Glutamatergic neuron (in vitro differentiated cells): Measurements from ENCODE around the gene GDI1. TPM values are rescaled to one million over a fixed set of nuclear protein-coding genes. Genes with fewer than 3 reads are reported as not detected.

Experiments used
- DNase-seq: peaks from one replicate; pipeline ENCODE4 v3.0.0; 2022
- H3K27ac Mint-ChIP-seq: one replicate; pipeline ENCODE4 v1.8.0; 2020; ENCODE audit warnings: mild to moderate bottlenecking, mixed read lengths, inconsistent platforms; ENCODE audit not compliant: unreplicated experiment
- H3K27me3 Mint-ChIP-seq: one replicate; pipeline ENCODE4 v1.8.0; 2020; ENCODE audit warnings: mild to moderate bottlenecking, moderate library complexity, mixed read lengths, inconsistent platforms; ENCODE audit not compliant: unreplicated experiment
- H3K36me3 Mint-ChIP-seq: one replicate; pipeline ENCODE4 v1.8.0; 2020; ENCODE audit warnings: mild to moderate bottlenecking, mixed read lengths, inconsistent platforms; ENCODE audit not compliant: unreplicated experiment
- H3K4me1 Mint-ChIP-seq: one replicate; pipeline ENCODE4 v1.8.0; 2020; ENCODE audit warnings: mild to moderate bottlenecking, low read depth, mixed read lengths, inconsistent platforms; ENCODE audit not compliant: unreplicated experiment
- H3K4me3 Mint-ChIP-seq: one replicate; pipeline ENCODE4 v1.8.0; 2020; ENCODE audit warnings: mild to moderate bottlenecking, mixed read lengths, inconsistent platforms; ENCODE audit not compliant: unreplicated experiment
- H3K9me3 Mint-ChIP-seq: one replicate; pipeline ENCODE4 v1.8.0; 2020; ENCODE audit warnings: mild to moderate bottlenecking, moderate library complexity, mixed read lengths, inconsistent platforms; ENCODE audit not compliant: unreplicated experiment
- total RNA-seq: library from RNA; stranded (reverse); fragmentation: NEBNext Ultra II Directional; extraction: Animal tissue kit (Norgen Biotek cat#: 25700); gene quantifications from one replicate; pipeline ENCODE4 v1.2.1, GENCODE V29; 2021; ENCODE audit not compliant: unreplicated experiment
- TF ChIP-seq, protein P1 (sequence below): fragments of 200-600 bp; sonication (generic); IDR thresholded peaks from one replicate; pipeline ENCODE4 v1.5.0; 2021; ENCODE audit not compliant: partially characterized antibody, unreplicated experiment

The GDI1 gene
- total RNA-seq, 1 donor from 2014 or later, result 730 TPM

DNA sequence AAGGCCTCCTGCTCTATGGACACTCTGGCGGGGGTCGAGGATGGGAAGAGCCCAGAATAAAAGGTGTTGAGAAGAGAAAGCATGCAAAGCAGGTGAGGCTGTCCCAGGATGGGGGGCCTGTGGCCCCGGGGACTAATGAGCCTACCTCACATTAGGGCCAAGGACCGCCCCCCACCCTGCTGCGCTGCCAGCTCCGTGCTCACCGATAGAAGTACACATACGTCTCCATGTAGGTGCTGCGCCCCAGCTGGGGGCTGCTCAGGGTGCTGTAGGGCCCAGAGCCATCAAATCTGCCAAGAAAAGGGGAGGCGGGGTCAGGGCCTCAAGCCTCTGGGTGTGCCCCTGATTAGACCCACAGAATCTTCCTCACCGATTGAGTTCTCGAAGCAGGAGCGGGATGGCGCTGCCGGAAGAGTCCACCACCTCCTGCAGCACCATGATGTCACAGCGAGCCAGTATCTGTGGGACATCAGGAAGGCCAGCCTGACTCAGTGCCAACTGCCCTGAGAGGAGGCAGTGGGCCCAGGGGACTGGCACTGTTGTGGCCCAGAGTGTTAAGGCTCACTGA lies 32.2 kb upstream of the GDI1 start:
- H3K4me3 Mint-ChIP-seq, result no peak overlapping the region
- peaks cover 3% of the 10 kb centered on the region for H3K27me3 Mint-ChIP-seq
- peaks cover 1% of the 10 kb centered on the region for H3K9me3 Mint-ChIP-seq
- TF ChIP-seq, protein P1, sequence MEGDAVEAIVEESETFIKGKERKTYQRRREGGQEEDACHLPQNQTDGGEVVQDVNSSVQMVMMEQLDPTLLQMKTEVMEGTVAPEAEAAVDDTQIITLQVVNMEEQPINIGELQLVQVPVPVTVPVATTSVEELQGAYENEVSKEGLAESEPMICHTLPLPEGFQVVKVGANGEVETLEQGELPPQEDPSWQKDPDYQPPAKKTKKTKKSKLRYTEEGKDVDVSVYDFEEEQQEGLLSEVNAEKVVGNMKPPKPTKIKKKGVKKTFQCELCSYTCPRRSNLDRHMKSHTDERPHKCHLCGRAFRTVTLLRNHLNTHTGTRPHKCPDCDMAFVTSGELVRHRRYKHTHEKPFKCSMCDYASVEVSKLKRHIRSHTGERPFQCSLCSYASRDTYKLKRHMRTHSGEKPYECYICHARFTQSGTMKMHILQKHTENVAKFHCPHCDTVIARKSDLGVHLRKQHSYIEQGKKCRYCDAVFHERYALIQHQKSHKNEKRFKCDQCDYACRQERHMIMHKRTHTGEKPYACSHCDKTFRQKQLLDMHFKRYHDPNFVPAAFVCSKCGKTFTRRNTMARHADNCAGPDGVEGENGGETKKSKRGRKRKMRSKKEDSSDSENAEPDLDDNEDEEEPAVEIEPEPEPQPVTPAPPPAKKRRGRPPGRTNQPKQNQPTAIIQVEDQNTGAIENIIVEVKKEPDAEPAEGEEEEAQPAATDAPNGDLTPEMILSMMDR, result no peak
- H3K4me1 Mint-ChIP-seq, result no peaks in the 10 kb centered on the region
- DNase-seq, result no peak
- H3K27ac Mint-ChIP-seq, result no peak overlapping the region
- H3K36me3 Mint-ChIP-seq, result no peaks in the 10 kb centered on the region

DNA sequence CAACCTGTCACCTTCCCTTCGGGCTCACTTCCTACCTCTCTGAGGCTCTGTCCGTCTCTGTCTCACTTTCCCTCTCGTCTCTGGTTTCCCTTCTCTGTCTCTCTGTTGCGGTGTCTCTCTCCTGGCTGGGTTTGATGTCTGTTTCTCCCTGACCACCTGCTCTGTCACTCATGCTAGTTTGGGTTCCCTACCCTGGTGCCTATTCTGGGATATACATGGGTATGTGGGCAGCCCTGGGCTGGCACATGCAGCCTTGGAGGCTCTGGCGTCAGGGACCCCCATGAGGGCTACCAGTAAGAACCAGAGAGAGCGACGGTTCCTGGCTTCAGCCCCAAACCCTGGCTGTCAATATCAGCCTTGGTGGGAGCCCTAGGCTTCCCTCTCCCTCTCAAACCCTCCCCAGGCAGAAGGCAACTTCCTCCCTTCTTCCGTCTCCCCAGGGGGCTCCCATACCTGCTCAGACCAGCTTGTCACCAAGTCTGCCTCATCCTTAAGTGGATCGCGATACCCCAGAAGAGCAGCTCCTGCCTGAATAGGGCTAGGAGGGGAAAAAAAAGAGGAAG lies 28.2 kb upstream of the GDI1 start:
- H3K9me3 Mint-ChIP-seq, result peaks cover 1% of the 10 kb centered on the region

DNA sequence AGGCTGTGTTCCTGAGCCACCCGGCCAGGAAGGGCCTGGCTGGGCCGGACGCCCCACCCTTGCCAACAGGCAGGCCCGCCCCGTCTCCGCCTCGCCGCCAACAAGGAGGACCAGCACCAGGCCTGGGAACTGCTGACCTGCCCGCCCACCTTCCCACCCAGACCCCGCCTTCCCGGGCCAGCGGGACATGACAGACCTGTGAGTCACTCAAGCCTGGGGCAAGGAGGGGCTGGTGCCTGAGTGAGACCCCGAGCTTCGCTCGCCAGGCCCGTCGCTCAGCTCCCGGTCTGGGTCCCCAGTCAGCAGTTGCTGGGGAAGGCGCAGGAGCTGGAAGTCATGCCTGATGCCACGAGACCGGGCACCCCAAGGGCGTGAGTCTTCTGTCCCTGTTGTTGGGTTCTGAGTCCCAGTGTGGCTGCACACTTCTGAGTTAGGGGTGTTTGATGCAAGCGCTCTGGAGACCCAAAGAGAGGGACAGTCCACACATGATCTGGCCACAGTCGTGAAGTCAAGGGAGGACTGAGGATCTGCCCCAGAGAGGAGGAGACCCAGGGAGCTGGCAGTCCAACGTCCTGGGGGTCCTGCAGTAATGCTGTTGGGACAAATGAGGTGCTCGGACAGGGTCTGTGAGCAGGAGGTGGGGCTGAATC lies 27.6 kb upstream of the GDI1 start, which contains the start of gene DNASE1L1:
Gene DNASE1L1 (minus strand): TSS at position 33 of the 650 bp plus-strand sequence. CDS start 3,686 bp downstream, outside the sequence.
- H3K27ac Mint-ChIP-seq, result peak within 1 kb of the TSS; percentile 79
- H3K4me3 Mint-ChIP-seq, result peak within 1 kb of the TSS; percentile 78
- peaks cover 3% of the 10 kb centered on the region for H3K27me3 Mint-ChIP-seq

More for the DNA sequence above, 28.2 kb upstream of the GDI1 start:
- no peaks in the 10 kb centered on the region for H3K4me1 Mint-ChIP-seq
- peak overlapping the region; percentile 61 for H3K4me3 Mint-ChIP-seq
- H3K36me3 Mint-ChIP-seq, result no peaks in the 10 kb centered on the region
- TF ChIP-seq, protein P1, result no peak
- no peak overlapping the region for H3K27ac Mint-ChIP-seq
- DNase-seq, result no peak
- H3K27me3 Mint-ChIP-seq, result peaks cover 3% of the 10 kb centered on the region

DNA sequence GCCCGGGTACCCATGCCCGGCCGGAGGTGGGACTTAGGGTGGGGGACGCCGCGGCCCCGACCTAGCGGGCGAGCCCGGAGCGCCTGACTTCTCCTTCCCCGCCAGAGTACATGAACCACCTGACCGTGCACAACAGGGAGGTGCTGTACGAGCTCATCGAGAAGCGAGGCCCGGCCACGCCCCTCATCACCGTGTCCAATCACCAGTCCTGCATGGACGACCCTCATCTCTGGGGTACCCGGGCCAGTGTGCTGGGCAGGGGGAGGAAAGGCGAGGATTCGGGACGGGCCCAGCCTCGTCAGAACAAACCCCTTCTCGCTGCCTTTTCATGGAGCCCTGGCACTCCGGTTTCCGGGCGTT lies 25.0 kb upstream of the GDI1 start:
- Mint-ChIP-seq H3K27me3 (peaks cover 3% of the 10 kb centered on the region), H3K27ac (no peak overlapping the region), H3K4me3 (peak overlapping the region; percentile 81), H3K36me3 (no peaks in the 10 kb centered on the region), H3K9me3 (peaks cover 1% of the 10 kb centered on the region), H3K4me1 (peaks cover under 1% of the 10 kb centered on the region)
- TF ChIP-seq, protein P1, result no peak
- DNase-seq, result peak; percentile 70

More for the DNA sequence above, 27.6 kb upstream of the GDI1 start, which contains the start of gene DNASE1L1:
- Mint-ChIP-seq H3K4me1 (no peaks in the 10 kb centered on the region), H3K36me3 (no peaks in the 10 kb centered on the region), H3K9me3 (peaks cover 1% of the 10 kb centered on the region)
- TF ChIP-seq, protein P1, result no peak
- peak; percentile 68 for DNase-seq

DNA sequence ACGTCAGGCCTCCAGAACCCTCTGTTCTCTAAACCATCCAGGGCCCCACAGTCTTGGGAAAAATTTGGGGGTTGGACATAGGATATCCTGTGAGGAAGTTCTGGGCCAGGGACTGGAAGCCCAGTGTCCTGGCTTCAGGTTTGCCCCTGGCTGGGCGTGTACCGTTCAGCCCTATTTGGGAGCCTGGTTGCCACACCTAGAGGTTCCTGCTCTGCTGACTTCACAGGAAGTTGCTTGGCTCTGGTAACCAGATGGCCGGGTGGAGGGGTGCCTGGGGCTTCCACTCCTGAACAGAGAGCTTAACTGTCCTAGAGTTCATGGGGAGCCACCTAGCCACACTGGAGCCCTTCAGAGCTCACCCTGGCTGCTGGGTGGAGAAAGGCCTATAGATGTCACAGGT lies 24.5 kb upstream of the GDI1 start:
- no peak for DNase-seq
- peaks cover 4% of the 10 kb centered on the region for H3K4me1 Mint-ChIP-seq
- H3K27ac Mint-ChIP-seq, result no peak overlapping the region
- H3K27me3 Mint-ChIP-seq, result peaks cover 3% of the 10 kb centered on the region
- peaks cover 1% of the 10 kb centered on the region for H3K9me3 Mint-ChIP-seq
- H3K36me3 Mint-ChIP-seq, result no peaks in the 10 kb centered on the region
- TF ChIP-seq, protein P1, result no peak
- no peak overlapping the region for H3K4me3 Mint-ChIP-seq
